GM21717 (cell line): Measurements from ENCODE around the gene CSTA.
A peak's percentile ranks its signal among the peaks of the same experiment; 100 is the strongest.

ENCODE experiments used
- ATAC-seq: cut with Tn5 transposase; IDR thresholded peaks from one replicate; pipeline ENCODE4 v1.9.1; 2021; ENCODE audit warnings: mild to moderate bottlenecking, moderate library complexity; ENCODE audit not compliant: unreplicated experiment

Gene CSTA

DNA sequence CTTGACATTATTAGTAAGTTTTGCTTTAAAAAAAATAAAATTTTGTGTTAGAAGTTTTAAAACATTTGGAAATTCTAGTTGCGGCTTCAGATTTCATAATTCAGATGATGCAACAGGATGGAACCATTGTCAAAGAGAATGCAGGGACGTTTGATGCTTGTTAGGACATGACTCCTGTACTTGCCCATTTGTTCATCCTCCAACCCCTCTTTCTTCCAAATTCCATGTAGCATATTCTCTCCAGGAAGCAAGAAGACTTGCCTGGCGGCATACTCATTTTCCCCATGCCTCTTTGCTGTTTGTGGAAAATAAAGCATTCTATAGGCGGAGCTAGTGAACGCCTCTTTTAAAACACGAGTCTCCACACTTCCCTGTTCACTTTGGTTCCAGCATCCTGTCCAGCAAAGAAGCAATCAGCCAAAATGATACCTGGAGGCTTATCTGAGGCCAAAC lies at the start of gene CSTA:
Gene CSTA, plus strand, starts transcription at position 378 of the 453 bp plus-strand sequence. Its CDS starts 45 bp downstream, at position 423.
- no peak for ATAC-seq

DNA sequence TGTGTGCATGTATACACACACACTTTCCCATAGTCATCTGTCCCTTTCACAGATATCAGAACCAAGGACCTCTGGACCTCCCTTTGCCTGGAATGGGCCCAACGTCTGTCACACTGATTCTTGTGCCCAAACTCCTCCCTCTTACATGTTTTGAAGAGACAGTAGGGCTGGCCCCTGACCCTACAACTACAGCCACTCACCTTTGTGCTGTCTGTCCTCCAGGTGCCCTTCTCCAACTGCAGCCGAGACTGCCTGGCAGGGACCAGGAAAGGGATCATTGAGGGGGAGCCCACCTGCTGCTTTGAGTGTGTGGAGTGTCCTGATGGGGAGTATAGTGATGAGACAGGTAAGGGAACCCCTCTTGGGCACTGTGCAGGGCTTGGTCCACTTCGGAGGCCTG lies 43.2 kb upstream of the CSTA start:
- no peak for ATAC-seq

DNA sequence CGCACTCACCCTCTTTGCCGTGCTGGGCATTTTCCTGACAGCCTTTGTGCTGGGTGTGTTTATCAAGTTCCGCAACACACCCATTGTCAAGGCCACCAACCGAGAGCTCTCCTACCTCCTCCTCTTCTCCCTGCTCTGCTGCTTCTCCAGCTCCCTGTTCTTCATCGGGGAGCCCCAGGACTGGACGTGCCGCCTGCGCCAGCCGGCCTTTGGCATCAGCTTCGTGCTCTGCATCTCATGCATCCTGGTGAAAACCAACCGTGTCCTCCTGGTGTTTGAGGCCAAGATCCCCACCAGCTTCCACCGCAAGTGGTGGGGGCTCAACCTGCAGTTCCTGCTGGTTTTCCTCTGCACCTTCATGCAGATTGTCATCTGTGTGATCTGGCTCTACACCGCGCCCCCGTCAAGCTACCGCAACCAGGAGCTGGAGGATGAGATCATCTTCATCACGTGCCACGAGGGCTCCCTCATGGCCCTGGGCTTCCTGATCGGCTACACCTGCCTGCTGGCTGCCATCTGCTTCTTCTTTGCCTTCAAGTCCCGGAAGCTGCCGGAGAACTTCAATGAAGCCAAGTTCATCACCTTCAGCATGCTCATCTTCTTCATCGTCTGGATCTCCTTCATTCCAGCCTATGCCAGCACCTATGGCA lies 41.1 kb upstream of the CSTA start:
- ATAC-seq: no peak

- ATAC-seq: no peak
Measured at GRCh38 chr3:122284486-122284885, 40.6 kb upstream of the CSTA start.

- ATAC-seq: no peak
Measured at GRCh38 chr3:122294359-122294758, 30.7 kb upstream of the CSTA start.

DNA sequence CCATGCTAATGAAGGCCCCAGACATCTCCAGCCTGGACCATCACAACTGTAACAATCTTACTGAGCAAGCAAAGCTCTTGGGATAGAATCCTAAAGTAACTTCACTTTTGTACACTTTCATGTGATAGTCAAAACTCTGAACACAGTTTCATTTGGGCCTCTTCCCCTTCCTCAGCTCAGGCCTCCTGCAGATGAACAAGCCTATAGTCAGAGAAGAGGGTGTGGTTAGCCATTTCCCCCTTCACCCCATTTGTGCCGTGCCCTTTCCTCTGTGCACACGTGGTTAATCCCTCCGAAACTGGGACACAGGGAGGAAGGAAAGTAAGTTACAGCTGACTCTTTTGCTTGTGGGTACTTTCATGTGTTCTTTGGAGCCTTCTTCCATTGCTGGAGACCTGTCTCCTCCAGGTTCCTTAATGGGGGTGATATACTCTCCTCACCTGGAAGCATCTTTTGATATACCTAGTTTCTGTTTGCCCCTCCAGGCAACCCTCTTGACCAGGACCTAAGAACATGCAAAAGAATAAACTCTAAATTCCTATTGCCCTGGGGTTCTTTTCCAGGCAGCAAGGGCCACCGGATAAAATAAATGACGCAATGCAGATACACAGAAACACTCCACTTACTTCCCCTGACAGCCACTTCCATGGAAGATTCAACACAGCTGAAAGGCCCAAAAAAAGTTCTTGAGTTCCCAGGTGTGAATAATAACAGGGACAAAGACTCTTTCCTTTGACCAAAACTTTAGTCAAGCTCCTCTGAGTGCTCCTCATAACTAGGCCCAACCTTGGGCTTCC lies 29.6 kb upstream of the CSTA start:
- no peak for ATAC-seq

- peak; percentile 70 for ATAC-seq
Measured at GRCh38 chr3:122298239-122298638, 26.8 kb upstream of the CSTA start.

GRCh38 chr3:122299215-122299614 lies 25.8 kb upstream of the CSTA start:
- no peak for ATAC-seq

DNA sequence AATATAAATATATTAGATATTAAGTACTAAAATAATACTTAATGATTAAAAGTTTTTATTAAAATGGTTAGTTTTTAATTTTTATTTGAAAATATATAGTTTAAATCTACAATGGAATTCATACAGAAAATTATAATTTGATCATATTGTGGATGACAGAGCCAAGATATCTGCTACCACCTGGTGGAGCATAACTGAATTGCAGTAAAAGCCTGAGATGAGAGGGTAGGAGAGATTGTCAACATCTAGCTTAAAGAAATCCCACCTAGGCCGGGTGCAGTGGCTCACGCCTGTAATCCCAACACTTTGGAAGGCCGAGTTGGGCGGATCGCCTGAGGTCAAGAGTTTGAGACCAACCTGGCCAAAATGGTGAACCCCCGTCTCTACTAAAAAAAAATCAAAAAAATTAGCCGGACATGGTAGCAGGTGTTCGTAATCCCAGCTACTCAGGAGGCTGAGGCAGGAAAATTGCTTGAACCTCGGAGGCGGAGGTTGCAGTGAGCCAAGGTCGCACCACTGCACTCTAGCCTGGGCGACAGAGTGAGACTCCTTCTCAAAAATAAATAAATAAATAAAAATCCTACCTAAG lies 25.1 kb upstream of the CSTA start:
- ATAC-seq: no peak

DNA sequence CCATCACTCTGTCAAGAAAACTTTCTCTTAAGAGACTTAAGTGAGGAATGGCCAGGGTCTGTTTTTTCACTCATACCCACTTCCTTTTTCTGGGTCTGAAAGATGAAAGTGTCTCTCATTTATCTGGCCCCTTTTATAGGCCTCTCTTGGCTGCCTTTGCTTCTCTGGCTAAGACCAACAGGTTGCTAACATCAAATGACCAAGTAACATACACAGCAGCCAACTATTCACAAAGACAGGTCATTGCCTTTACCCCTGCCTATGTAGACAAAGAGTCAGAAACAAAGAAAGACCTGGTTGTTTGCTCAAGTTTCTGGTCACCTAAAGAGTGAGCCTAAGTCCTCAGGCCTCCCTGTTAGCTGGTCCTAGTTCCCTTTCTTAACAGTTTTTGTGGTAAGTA lies 24.0 kb upstream of the CSTA start:
- ATAC-seq: no peak

DNA sequence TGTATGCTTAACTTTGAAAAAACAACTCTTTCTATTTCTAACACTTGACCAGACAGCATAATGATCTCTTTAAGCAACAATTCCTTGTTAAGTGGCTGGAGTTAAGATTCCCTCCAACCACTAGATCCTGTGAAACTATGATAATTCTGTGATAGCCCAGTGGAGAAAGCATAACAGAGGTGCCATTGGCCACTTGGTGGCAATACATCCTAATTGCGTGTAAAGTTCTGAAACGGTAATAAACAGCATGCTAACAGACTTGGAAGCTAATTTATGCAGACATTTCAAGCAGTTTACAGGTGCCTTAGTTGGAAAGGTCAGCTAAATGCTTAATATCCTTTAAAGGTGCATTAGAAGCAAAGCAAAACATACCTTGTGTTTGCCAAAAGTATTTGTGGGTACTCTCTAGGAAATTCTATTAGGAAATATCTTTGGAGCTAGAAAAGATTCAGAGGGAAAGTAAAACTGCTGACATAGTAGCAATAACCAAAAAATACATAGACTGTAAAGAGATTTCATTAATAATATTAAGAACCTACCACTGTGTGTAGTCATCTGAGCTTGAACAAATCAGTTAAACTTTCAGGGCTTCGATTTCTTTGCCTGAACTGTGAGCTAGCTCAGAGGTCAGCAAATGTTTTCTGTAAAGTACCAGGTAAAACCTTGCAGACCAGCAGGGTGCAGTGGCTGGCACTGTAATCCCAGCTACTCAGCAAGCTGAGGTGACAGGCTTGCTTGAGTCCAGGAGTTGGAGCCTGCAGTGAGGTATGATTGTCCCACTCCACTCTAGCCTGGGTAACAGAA lies 19.0 kb upstream of the CSTA start:
- no peak for ATAC-seq

- no peak for ATAC-seq
Measured at GRCh38 chr3:122306622-122306953, 18.5 kb upstream of the CSTA start.

DNA sequence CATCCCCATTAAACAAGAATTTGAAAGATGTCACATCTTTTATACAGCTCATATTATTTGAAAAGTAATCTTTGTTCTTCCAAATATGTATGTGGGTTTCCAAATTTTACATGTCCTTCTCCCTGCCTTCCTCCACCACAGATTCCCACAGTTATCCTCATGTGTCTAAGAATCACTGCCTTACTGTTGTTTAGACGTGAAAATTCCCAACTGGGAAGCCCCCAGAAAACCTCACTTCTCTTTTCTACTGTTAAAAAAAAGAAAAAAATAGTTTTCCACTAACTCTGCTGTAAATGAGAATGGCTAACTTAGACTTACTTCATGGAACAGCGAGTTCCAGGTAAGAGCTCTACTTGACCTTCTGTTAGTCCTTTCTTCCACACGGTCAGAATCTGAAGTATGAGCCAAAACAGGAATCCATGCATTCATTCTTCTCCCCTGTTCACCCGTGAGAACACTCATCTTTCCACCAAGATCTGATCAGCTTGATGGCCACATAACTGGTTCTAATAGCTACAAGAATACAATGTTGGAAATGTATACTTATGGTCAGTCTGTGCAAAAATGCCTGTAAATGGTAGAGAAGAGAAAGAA lies 17.9 kb upstream of the CSTA start:
- no peak for ATAC-seq

DNA sequence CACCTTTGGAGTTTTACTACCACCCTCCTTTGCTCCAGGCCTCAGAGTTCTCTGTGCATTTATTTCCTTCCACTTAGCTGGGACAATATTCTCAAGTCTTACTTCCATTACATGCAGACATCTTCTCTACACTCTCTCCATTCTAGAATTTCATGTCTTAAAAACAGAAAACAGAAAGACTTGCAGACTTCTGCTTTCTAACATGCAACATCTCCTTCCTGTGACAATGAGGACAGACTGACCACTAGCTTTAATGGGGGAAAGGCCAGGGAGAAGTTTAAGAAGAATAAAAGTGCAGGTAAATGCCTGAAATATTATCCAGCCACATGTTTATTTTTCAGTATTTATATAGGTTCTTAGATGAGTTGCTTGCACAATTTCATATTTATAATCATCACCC lies 17.1 kb upstream of the CSTA start:
- ATAC-seq: no peak

DNA sequence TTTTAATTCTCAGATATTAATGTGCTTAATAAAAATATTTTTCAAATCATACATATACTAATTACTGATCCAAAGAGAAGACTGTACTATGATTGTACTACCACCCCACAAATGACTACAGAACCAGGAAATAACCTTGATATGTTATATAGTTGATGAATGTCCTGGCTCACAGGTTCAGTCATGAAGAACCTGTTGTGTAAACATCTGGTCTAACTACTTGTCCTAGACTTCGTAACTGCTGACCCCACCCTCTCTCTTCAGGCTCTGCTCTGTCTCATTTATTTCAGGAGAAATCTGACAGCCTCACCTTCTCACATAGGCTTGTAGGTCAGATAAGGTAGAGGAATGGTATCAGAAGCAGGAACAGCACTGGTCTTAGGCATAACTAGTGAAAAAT lies 14.7 kb upstream of the CSTA start:
- ATAC-seq: no peak

DNA sequence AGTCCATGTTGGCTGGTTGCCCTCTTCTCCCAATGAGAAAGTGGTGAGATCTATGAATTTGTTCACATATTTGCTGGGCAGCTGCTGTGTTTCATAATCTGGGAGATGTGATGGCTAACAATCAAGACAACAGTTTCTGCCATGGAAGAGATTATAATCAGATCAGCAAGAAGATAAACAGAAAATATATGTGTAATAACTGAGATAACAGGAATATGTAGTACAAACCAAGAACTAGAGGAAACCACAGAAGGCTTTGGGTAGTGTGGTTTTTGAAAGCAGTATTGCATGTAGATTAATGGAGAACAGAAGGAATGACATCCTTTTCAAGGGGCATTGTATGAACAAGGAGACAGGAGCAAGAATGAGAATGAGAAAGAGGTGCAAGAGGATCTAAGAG lies 12.2 kb upstream of the CSTA start:
- no peak for ATAC-seq

DNA sequence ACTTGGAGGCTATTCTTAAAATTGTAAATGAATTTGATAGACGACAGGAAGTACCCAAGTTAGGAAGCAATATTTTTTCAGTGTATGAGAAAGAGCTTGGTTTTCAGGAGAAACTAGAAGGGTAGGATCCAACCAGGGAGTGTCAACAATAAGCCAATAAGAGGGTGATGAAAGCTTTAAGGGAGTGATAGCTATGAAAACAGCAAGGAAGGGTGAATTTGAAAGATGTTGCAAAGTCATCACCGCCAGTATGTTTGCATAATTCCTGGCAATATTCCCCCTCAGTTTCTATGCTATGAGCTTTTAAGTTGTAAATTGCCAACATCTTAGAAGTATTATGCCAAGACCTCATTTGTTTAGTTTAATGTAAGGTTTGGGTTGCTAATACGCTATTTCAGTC lies 11.8 kb upstream of the CSTA start:
- ATAC-seq: no peak

DNA sequence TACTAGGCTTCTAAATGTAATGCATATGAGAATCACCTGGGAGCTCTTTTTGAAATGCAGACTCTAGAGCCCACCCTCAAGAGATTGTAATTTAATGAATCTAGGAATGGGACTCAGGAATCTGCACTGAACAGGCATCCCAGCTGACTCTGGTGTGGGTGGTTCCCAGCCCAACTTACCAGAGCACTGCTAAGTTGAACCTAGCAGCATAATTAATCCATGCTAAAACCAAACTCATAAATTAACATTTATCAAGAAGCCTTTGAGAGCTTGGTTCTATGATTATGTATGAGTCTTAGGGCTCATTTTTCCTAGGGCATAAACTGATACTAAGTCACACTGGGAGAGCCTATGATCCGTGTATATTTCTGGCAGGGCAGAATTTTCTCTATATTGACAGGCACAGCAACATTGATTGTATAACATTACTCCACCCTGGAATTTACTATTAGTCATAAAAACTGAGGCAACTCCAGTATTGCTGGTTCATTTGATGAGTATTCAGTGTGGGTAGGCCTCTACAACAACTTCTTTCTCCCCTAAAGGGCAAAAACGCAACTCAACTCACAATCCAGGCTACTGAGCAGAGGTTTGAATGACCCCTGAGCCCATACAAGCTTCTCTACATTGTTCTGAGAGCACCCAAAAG lies 10.7 kb upstream of the CSTA start:
- no peak for ATAC-seq

- no peak for ATAC-seq
Measured at GRCh38 chr3:122315619-122316018, 9.4 kb upstream of the CSTA start.

DNA sequence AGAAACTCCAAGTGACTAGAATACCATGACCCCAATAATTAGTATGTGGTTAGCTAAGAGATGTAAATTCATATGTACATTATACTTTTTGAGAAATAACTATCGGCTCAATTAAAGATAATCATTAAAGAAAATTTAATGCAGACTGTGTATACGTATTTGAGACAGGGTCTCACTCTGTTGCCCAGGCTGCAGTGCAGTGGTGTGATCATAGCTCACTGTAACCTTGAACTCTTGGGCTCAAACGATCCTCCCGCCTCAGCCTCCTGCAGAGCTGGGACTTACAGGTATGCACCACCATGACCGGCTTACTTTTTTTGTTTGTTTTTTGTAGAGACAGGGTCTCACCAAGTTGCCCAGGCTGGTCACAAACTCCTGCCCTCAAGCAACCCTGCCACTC lies 8.7 kb upstream of the CSTA start:
- no peak for ATAC-seq

- no peak for ATAC-seq
Measured at GRCh38 chr3:122318620-122319019, 6.4 kb upstream of the CSTA start.
